ENCODE measurements around the gene ATG2A.

Gene ATG2A

DNA sequence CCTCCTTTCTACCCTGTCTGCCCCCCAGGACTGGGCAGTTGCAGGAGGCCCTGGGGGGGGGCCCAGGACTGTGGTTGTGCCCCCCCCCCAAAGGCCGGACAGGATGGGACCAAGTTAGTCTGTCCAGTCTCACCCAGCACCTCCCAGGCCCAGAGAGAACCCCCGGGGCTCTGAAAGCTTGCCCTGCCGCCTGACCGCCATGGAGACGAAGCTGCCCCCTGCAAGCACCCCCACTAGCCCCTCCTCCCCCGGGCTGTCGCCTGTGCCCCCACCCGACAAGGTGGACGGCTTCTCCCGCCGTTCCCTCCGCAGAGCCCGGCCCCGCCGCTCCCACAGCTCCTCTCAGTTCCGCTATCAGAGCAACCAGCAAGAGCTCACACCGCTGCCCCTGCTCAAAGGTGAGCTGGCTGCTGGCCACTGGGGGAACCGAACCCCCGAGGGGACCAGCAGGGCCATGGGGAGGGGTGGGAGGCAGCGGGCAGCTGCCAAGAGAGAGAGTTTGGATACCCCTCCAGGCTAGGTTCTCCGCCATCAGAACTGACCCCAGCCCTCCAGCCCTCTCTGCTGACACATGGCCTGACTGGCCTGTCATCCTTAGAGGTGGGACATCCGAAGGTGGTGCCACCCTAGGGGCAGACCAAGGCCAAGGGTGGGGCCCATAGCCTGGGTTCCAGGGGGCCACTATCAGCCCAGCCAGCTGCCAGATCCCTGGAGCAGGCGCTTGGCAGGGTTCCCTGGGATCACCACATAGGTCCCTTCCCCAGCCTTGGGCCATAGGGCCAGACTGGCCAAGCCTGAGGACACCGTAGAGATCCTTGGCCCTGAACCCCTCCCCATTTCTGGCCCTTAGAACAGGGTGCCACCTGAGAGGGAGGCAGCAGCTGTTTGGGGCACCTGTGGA, 8.8 kb upstream of the ATG2A start:
- in situ Hi-C loops (cut with MboI; ENCODE audit: low pct_unique_long_range_greater_than_20kb, low sequenced_read_pairs) = no loop called here
- no peak for DNase-seq

GRCh38 chr11:64924910-64925284, 7.9 kb upstream of the ATG2A start:
- in situ Hi-C loops (cut with MboI; ENCODE audit: low pct_unique_long_range_greater_than_20kb, low sequenced_read_pairs) = no loop called here
- DNase-seq = no peak

GRCh38 chr11:64923944-64924909, 7.2 kb upstream of the ATG2A start, which contains the start of gene PPP2R5B:
Gene PPP2R5B, plus strand, starts transcription at chr11:64924689. Its CDS starts 1,046 bp downstream, at chr11:64925735.
- in situ Hi-C loops (cut with MboI; ENCODE audit: low pct_unique_long_range_greater_than_20kb, low sequenced_read_pairs) = no loop called here
- DNase-seq = peak; percentile 88

DNA sequence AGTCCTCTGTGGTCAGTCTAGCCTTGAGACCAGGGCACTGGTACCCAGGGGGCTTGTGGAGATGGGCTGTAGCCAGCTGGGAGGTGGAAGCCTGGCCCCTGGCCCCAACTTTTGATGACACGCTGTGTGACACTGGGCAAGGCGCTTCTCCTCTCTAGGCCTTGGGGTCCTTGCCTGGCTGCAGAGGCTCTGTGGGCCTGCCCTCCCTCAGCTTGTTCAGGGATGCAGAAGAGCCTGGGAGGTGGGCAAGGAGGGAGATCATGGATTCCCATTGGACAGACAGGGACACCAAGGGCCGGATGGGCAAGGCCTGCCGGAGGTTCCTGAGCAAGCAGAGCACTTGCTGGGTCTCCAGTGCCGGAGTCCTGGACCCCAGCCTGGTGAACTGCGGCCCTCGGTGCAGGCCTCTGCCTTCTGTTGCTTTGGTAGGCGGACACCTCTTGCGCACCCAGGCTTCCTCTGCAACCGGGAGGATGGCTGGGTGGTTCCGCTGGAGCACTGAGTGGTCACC, 6.2 kb upstream of the ATG2A start:
- DNase-seq = no peak
- in situ Hi-C loops (cut with MboI; ENCODE audit: low pct_unique_long_range_greater_than_20kb, low sequenced_read_pairs) = no loop called here

DNA sequence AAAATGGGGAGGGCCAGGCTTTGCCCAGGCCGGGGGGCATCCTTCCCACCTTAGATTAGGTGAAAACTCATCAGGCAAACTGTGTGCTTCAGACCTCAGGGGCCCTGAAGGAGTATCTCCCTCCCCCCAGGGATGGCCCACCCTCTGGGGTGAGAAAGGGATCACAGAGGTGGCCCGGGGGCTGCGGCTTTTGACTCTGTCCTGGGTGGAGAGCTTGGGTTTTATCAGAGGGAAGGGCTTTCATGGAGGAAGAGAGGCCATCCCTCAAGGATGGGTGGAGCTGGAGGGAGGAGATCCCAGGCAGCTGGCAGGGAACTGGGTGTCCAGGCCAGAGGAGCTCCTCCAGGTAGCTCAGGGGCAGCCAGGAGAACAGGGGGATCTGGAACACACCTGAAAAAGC, 4.4 kb upstream of the ATG2A start:
- in situ Hi-C loops (cut with MboI; ENCODE audit: low pct_unique_long_range_greater_than_20kb, low sequenced_read_pairs) = no loop called here
- DNase-seq = no peak

GRCh38 chr11:64920124-64920523, 3.1 kb upstream of the ATG2A start:
- in situ Hi-C loops (cut with MboI; ENCODE audit: low pct_unique_long_range_greater_than_20kb, low sequenced_read_pairs) = no loop called here

GRCh38 chr11:64919627-64920026, 2.6 kb upstream of the ATG2A start:
- in situ Hi-C loops (cut with MboI; ENCODE audit: low pct_unique_long_range_greater_than_20kb, low sequenced_read_pairs) = no loop called here

More at GRCh38 chr11:64920124-64920523, 3.1 kb upstream of the ATG2A start:
- DNase-seq = no peak

GRCh38 chr11:64918017-64918416, 1.0 kb upstream of the ATG2A start:
- in situ Hi-C loops (cut with MboI; ENCODE audit: low pct_unique_long_range_greater_than_20kb, low sequenced_read_pairs) = no loop called here
- DNase-seq = peak; percentile 60

More at GRCh38 chr11:64919627-64920026, 2.6 kb upstream of the ATG2A start:
- DNase-seq = no peak

DNA sequence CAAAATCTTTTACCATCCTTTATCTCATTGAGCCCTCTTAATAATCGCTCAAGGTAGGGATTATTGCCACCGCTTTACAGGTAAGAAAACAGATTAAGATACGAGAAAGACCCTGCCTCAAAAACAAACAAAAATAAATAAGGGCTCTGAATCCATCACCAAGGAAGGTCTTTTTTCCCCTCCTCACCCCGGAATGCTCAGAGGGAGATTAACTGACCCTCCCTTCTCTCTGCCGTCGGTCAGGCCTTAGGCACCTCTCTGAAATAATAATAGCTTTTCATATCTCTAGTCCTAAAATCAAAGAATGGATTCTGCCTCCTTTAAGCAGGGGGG, 620 bp upstream of the ATG2A start:
- in situ Hi-C loops (cut with MboI; ENCODE audit: low pct_unique_long_range_greater_than_20kb, low sequenced_read_pairs) = no loop called here
- DNase-seq = no peak

DNA sequence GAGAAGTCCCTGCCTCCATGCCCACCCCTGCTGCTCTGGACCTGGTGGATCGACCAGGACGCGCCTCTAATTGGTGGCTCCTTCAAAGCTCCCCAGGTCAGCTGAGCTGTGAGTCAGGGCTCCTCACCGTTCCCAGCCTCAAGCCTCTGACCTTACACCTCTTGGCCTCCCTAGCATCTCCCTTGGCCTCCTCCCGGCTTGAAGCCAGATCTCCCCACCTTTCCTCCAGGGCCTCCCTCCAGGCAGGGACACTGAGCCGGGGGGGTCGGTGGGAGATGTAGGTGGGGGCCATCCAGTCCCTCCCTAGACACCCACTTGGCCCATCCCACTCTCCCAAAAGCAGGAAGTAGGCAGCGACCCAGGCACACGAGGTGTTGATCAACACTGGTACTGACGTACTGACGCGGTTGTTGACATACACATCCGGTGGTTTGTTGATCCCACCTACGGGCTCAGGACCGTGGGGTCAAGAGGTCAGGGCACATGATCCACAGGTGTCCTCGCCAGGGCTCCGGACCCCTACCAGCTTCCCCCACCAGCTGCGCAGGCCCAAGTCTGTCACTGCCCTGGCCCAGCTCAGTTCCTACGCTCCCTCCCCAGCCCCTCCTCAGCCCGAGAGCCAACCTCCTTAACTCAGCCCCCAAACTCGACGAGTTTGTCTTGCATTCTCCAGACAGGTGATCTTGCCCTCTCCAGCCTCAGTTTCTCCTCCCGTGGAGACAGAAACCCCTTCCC, 802 bp downstream of the ATG2A start:
- peak; percentile 41 for DNase-seq
- in situ Hi-C loops (cut with MboI; ENCODE audit: low pct_unique_long_range_greater_than_20kb, low sequenced_read_pairs) = no loop called here

DNA sequence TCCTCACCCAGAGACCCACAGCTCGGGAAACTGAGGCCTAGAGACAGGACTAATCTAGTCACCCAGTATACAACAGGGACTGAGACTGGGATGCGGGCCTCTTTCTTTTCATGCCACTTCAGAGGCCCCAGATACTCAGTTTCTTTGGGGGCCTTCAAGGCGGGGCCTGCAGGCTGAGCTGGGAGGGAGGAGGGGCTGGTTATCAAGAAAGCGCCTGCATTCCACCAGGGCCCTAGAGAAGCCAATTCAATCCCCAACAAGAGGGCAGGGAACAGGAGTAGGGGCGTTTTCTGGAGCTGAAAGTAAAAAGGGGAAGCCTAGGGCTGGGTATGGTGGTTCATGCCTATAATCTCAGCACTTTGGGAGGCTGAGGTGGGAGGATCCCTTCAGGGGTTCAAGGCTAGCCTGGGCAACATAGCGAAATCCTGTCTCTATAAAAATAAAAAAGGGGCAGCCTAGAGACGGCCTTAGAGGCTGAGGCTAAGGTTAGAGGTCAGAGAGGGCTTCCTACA, 1.6 kb downstream of the ATG2A start:
- peak; percentile 25 for DNase-seq
- in situ Hi-C loops (cut with MboI; ENCODE audit: low pct_unique_long_range_greater_than_20kb, low sequenced_read_pairs) = no loop called here

DNA sequence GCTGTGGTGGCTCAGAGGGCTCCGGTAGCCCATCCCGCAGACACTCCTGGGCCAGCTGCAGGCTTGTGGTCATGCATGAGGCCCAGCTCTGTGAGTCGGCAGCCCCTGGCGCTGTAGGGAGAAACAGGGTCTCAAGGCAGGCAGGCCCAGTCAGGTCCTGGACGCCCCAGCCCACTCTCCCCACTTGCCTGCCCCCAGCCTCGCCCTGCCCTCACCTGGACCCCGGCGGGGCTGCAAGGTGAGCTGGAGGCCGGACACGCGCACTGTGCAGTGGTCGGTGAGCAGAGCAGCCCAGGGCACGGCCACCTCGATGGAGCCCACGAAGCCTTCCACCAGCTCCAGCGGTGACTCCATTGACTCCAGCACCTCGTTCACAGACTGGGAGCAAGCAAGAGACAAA, 2.9 kb downstream of the ATG2A start:
- in situ Hi-C loops (cut with MboI; ENCODE audit: low pct_unique_long_range_greater_than_20kb, low sequenced_read_pairs) = no loop called here
- DNase-seq = no peak

DNA sequence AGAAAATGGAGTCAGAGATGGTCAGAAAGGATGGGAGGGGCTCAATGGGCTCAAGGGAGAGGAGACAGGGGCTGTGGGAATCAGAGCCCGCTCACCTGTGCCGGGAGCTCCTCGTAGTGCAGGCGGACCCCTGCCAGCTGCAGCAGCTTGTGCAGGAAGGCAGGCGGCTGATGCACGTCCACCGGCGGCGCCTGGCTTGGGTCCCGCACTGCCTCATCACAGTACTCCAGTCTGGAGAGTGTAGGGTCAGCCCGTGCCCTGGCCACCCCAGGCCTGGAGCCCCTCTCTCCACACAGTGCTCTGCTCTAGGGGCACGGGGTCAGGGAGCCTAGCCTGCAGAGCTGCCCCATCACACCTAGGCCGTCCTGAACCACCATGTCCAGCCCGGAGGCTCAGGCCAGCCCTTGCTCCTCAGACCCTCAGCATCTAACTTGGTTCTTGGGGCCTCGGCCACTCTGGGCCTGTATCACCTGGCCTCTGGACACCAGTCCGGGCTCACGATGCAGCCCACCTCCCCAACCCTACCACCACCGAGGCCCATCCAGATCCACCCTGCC, 3.8 kb downstream of the ATG2A start:
- in situ Hi-C loops (cut with MboI; ENCODE audit: low pct_unique_long_range_greater_than_20kb, low sequenced_read_pairs) = no loop called here
- no peak for DNase-seq

GRCh38 chr11:64911689-64912088, 5.3 kb downstream of the ATG2A start:
- in situ Hi-C loops (cut with MboI; ENCODE audit: low pct_unique_long_range_greater_than_20kb, low sequenced_read_pairs) = no loop called here
- no peak for DNase-seq

DNA sequence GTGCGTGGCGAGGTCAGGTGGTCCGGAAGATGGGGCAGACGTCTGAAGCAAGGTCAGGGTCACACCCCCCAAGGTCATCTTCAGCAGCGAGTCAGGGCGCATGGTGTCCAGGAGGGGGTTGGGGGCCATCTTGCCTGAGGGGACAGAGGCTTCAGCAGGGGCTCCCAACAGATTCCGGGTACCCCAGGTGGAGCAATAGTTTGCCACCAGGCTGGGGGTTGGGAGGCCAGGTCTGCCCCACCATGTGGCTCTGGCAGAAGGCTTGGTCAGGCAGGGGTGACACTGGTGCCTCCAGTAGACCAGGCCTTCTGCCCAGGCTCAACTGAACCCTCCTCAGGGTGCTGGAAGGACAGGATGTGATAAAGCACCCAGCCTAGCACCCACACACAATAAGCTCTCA, 5.9 kb downstream of the ATG2A start:
- no peak for DNase-seq
- in situ Hi-C loops (cut with MboI; ENCODE audit: low pct_unique_long_range_greater_than_20kb, low sequenced_read_pairs) = no loop called here

DNA sequence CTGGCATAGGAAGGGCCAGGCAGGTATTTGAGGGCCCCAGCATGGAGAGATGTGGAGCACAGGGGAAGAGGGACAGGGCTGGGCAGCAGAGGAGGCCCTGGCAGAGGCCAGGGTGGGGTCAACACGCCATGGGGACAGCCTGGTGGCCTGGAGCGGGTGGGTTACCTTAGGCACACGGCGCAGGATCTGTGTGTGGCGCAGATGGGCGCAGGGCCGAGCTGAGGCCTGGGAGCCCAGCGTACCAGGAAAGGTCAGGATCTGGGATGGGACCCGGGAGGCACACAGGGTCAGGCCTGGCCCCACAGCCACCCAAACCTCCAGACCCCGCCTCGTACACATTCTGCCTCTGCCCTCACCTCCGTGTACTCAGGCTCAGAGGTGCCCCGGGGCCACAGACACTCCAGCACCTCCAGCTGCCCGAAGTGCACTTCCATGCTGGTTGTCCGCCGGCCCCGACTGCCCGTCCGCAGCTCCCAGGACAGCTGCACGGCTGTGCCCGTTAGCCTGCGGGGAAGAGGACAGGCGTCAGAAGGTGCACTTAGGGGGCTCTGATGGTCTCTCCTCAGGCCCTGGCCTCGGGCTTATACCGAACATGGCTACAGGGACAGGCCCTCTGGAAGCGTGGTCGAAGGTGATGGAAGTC, 6.4 kb downstream of the ATG2A start:
- DNase-seq = no peak
- in situ Hi-C loops (cut with MboI; ENCODE audit: low pct_unique_long_range_greater_than_20kb, low sequenced_read_pairs) = no loop called here

- in situ Hi-C loops (cut with MboI; ENCODE audit: low pct_unique_long_range_greater_than_20kb, low sequenced_read_pairs) = no loop called here
- no peak for DNase-seq
Measured at GRCh38 chr11:64909653-64910343, 7.2 kb downstream of the ATG2A start.

GRCh38 chr11:64908766-64909165, 8.2 kb downstream of the ATG2A start:
- DNase-seq = no peak
- in situ Hi-C loops (cut with MboI; ENCODE audit: low pct_unique_long_range_greater_than_20kb, low sequenced_read_pairs) = no loop called here

All from KBM-7 (cell line).